Activated gamma-delta T cell (primary cell): ENCODE measurements around the gene PPIH.
A peak's percentile ranks its signal among the peaks of the same experiment; 100 is the strongest.
"Not testable (repeated sequence)": the region's sequence is repeated elsewhere in the genome, so short reads cannot be mapped to it uniquely, and the experiment has no call there.

Experiments used
- DNase-seq: peaks from one replicate; lab custom pipeline; 2025; lab: John Stamatoyannopoulos, UW

The PPIH gene

DNA sequence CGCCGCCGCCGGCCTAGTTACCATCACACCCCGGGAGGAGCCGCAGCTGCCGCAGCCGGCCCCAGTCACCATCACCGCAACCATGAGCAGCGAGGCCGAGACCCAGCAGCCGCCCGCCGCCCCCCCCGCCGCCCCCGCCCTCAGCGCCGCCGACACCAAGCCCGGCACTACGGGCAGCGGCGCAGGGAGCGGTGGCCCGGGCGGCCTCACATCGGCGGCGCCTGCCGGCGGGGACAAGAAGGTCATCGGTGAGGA lies 24.2 kb downstream of the PPIH start:
- DNase-seq, result not testable (repeated sequence)

DNA sequence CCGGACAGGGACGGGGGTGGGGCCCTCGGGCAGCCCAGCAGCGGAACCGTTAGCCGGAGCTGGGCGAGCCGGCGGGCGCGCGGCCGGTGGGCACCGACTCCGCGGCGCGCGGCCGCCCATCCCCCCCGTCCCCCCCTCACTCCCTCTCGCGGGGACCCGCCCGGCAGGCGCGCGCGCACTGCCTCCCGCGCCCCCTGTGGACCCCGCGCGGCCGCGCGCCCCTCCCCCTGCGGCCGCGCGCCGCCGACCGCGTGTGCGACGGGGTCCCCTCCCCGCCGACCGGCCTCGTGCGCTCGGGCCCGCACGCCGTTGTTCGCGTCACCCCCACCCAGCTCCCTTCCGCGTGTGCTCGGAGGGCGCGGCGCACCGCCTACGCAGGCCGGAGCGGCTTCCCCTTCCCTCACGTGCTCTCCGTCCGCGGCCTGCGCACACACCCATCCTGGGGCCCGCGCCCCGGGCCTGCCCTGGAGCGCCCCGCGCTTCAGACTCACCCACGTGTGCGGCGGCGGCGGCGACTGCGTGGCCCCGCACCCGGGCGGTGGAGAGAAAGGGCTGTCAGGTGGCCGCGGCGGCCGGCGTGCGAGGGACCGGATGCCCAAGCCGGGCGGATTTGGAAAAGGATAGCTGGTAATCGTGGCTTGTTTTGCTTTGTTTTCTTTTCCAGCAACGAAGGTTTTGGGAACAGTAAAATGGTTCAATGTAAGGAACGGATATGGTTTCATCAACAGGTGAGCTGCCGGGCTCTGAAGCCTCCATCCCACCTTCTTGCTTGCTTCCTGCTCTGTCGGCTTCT lies 24.7 kb downstream of the PPIH start:
- peak; percentile 61 for DNase-seq

- DNase-seq, result no peak
Observed at GRCh38 chr1:42684139-42684538, 25.9 kb downstream of the PPIH start.

DNA sequence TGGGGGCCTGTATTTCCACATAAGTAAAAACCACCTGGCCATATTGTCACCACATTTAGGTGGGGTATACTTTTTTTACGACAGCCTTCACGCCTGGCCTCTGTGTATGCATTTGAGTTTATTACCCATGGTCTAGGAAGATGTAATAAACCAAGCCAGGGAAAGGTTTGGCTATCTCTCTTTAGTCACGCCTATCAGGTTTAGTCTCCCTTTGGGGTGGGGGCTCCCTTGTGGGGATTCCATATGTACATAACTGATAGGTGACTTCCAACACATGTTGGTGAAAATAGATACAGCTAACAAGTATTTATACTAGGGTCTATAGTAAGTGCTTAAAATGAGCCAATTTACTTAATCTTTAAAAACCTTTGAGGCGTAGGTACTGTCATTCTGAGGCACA lies 28.2 kb downstream of the PPIH start:
- DNase-seq, result no peak

GRCh38 chr1:42689912-42690311 lies 31.7 kb downstream of the PPIH start:
- DNase-seq, result no peak

DNA sequence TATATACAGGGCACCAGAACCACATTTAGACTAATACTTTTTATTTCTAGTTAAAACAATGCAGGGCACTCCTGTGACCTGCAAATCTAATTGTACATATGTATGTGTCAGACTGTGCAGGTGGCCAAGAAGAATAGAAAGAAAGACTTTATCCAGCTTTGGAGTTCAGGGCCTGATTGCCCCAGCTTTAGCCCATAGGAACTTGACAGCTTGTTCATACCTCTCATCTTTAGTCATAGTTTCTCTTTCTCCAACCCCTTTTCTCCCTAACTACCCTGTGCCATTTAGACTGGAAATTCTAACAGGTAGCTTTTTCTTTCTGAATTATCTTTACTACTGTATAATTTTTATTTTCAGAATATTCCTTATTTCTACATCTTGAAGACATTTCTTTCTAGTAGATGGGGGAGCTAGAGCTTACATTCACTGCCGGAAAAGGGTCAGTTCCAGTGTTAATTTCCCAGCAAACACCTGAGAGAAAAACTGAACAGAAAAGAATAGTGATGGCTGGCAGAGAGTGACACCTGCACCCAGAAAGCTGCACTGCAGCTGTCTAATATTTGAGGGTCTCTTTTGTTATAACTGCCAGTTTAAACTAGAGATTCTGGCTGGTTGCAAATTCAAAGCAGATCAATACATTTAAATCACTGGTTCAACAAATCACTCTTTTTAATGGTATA lies 32.4 kb downstream of the PPIH start:
- no peak for DNase-seq

- no peak for DNase-seq
Observed at GRCh38 chr1:42691157-42691498, 32.9 kb downstream of the PPIH start.

DNA sequence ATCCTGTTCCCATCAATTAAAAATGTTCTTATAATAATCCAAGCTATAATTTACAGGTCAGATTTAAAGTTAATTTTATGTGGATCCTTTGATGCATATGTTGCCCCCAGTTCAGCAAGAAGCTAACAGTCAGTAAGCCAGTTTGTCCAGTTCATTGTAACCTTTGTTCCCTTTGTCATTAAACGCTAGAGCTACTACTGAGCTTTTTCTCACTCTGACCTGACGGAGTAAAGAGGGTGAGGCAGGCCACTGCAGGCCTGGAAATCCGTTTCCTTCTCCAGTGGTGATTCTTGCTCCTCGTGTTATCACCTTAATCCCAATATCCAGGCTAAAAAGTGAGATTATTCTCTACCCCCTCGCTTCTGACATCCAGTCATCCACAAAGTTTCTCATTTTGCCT lies 34.2 kb downstream of the PPIH start:
- no peak for DNase-seq

- no peak for DNase-seq
Observed at GRCh38 chr1:42692911-42693310, 34.7 kb downstream of the PPIH start.

DNA sequence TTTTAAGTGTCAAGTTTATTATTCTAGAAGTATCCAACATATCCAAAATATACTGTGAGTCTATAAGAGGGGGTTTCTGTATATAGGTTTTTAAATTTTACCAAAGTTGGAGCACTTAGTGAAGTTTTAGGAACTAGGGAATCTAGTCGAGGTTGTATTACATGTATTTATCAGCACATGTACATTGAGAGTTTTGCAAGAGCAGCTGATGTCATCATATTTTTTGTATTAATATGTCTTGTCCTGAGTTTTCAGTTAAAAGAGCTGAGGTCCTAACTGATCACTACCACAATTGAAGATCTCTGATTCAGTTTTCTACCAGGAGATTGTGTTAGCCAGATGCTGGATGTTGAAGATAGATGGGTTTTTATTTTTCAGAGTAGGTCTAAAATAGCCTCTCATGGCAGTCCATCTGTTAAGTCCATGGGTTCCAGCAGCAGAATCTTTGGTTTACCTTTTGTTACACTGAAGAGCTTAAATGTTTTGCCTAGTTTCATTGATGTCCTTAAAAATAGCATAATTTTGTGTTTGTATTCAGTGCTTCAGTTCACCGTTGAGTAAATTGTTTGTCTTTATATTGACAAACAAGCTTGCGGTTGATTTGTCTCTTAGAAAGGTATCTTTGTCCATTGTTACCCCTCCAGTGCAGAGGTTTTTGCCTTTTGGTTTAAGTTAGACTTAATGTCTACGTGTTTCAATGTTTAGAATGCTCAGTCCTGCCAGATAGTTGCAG lies 40.0 kb downstream of the PPIH start:
- DNase-seq, result no peak

DNA sequence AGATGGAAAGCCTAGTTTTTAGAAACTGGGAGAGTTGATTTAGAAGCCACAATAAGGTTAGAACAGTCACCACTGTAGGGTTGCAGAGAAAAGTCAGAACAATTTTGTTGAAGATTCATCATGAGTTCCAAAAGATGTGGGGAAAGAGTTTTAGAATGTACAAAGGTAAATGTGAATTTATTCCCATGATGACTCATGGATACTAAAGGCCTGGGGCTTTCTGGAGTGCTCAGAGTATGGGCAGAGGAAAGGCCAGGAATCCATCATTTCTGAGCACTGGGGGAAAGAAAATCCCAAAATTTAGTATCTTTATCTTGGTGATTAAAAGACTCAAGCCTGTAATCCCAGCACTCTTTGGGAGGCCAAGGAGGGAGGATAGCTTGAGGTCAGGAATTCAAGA lies 41.8 kb downstream of the PPIH start:
- DNase-seq, result no peak

GRCh38 chr1:42703888-42704464 lies 45.8 kb downstream of the PPIH start:
- DNase-seq, result no peak

GRCh38 chr1:42712808-42713207 lies 54.6 kb downstream of the PPIH start:
- not testable (repeated sequence) for DNase-seq

DNA sequence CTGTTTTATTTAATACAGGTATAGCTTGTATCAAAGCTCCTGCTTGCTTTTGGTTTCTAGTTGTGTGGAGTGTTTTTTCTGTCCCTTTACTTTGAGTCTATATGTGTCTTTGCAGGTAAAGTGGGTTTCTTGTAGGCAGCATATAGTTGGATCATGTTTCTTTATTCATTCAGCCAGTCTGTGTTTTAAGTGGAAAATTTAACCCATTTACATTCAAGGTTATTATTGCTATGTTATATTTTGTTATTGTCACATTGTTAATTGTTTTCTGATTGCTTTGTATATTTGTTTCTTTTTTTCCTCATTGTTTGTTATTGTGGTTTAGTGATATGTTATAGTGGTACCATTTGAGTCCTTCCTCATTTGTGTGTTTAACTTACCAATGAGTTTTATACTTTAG lies 55.1 kb downstream of the PPIH start:
- DNase-seq, result no peak

- DNase-seq, result not testable (repeated sequence)
Observed at GRCh38 chr1:42714441-42714840, 56.2 kb downstream of the PPIH start.

- DNase-seq, result no peak
Observed at GRCh38 chr1:42720868-42721267, 62.6 kb downstream of the PPIH start.

DNA sequence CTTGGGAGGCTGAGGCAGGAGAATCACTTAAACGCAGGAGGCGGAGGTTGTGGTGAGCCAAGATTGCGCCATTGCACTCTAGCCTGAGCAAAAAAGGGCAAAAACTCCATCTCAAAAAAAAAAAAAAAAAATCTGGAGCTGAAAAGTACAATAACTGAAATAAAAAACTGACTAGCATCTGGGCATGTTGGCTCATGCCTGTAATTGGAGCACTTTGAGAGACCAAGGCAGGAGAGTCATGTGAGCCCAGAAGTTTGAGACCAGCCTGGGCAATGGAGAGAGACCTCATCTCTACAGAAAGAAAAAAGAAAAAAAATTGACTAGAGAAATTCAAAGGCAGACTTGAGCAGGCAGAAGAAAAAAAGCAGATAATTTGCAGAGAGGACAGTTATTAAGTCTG lies 63.7 kb downstream of the PPIH start:
- DNase-seq, result no peak

DNA sequence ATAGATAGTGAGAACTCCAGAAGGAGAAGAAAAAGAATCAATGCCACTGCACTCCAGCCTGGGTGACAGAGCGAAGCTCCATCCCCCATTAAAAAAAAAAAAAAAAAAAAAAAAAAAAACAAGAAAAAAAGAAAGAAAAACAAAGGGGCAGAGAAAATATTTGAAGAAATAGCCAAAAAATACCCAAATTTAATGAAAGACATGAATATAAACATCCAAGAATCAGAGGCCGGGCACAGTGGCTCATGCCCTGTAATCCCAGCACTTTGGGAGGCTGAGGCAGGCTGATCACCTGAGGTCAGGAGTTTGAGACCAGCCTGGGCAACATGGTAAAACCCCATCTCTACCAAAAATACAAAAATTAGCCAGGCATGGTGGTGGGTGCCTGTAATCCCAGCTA lies 64.2 kb downstream of the PPIH start:
- DNase-seq, result not testable (repeated sequence)

DNA sequence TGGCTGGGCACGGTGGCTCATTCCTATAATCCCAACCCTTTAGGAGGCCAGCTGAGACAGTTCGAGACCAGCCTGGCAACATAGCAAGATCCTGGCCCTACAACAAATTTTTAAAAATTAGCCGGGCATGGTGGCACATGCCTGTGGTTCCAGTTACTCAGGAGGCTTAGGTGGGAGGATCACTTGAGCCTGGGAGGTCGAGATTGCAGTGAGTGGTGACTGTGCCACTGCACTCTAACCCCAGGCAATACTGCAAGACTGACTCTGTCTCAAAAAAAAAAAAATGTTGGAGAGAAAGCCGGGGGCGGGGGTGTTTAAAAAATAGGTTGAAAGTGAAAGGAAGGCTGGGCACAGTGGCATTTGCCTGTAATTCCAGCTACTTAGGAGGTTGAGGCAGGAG lies 65.3 kb downstream of the PPIH start:
- DNase-seq, result no peak

DNA sequence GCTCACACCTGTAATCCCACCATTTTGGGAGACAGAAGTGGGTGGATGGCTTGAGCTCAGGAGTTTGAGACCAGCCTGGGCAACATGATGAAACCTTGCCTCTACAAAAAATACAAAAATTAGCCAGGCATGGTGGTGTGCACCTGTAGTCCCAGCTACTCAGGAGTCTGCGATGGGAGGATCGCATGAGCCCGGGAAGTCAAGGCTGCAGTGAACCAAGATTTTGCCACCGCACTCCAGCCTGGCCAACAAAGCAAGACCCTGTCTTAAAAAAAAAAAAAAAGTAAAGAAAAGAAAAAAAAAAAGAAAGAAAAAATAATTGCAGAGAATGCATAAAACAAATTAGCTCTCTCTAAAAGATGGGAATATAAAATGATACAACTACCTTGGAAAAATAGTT lies 67.6 kb downstream of the PPIH start:
- not testable (repeated sequence) for DNase-seq
